Ovary (tissue), 3 donors: ENCODE measurements around the gene DNER.

ENCODE experiments used
- EP300 ChIP-seq: sonication (generic); formaldehyde crosslinking; IDR thresholded peaks from one replicate; pipeline ENCODE4 v1.6.1; 2017; ENCODE audit warnings: antibody characterized with exemption
- TF ChIP-seq, protein P1 (sequence below), 3 donors: fragments of 450-650 bp in 2 of 3; fragments of 200-600 bp in 1 of 3; IDR thresholded peaks; one replicate each; pipeline versions ENCODE4 v1.5.1 to v1.8.0; 2016 to 2022; ENCODE audit warnings: antibody characterized with exemption in 3 of 3, mild to moderate bottlenecking in 1 of 3
- donor health status: DM: no; HTN: no; CAD: no.

DNA sequence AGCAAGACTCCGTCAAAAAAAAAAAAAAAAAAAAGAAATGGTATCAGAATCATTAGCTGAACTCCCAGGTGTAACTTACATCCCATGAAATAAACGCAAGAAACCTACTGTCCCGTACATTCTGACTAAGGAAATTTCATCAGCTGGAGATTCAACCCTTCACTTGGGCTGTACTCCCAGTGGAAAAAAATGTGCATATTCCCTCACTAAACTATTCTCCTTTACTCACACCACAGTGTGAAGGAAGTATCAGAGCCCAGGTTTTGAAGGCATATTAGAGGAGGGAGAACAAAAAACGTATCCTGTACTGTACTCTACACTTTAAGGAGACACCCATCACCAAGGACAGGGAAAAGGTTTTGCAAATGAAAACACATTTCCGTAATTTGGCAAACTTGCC is 64.3 kb downstream of the DNER start:
- TF ChIP-seq, protein P1, sequence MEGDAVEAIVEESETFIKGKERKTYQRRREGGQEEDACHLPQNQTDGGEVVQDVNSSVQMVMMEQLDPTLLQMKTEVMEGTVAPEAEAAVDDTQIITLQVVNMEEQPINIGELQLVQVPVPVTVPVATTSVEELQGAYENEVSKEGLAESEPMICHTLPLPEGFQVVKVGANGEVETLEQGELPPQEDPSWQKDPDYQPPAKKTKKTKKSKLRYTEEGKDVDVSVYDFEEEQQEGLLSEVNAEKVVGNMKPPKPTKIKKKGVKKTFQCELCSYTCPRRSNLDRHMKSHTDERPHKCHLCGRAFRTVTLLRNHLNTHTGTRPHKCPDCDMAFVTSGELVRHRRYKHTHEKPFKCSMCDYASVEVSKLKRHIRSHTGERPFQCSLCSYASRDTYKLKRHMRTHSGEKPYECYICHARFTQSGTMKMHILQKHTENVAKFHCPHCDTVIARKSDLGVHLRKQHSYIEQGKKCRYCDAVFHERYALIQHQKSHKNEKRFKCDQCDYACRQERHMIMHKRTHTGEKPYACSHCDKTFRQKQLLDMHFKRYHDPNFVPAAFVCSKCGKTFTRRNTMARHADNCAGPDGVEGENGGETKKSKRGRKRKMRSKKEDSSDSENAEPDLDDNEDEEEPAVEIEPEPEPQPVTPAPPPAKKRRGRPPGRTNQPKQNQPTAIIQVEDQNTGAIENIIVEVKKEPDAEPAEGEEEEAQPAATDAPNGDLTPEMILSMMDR (IDR thresholded peaks at IDR 0.05): no peak
- TF ChIP-seq EP300: no peak
